CD14-positive monocyte (primary cell): ENCODE data around the gene KIAA0232. TPM values are rescaled to one million over a fixed set of nuclear protein-coding genes. Genes with fewer than 3 reads are reported as not detected.

Experiments used
- DNase-seq, 3 donors: peaks; one replicate each; pipeline ENCODE4 v3.0.0-alpha.2; 2011 to 2022
- H2AFZ ChIP-seq: 2 replicates; pipeline ENCODE4 v1.6.0; 2012; ENCODE audit warnings: mild to moderate bottlenecking, low read depth, low read length, inconsistent platforms; ENCODE audit not compliant: insufficient read depth, poor library complexity, severe bottlenecking
- H3K27ac ChIP-seq, 2 donors: 1 replicate in 1 of 2; 2 replicates in 1 of 2; pipeline ENCODE4 v1.5.1; 2012 to 2013; ENCODE audit warnings: low read length in 2 of 2, control low read depth in 1 of 2, inconsistent platforms in 1 of 2, low read depth in 1 of 2, mild to moderate bottlenecking in 1 of 2
- H3K27me3 ChIP-seq, 2 donors: one replicate each; pipeline versions ENCODE4 v1.6.0 to v1.6.1; 2011 to 2013; ENCODE audit warnings: low read length in 2 of 2; ENCODE audit not compliant: control insufficient read depth in 2 of 2, insufficient read depth in 2 of 2
- H3K36me3 ChIP-seq, 2 donors: replicated peaks in 1 of 2; 1 replicate in 1 of 2; 2 replicates in 1 of 2; pipeline versions ENCODE4 v1.5.1 to v1.6.1; 2012 to 2013; ENCODE audit warnings: low read length in 2 of 2, control low read depth in 1 of 2, inconsistent platforms in 1 of 2, mild to moderate bottlenecking in 1 of 2; ENCODE audit not compliant: insufficient read depth in 2 of 2, control insufficient read depth in 1 of 2
- H3K4me1 ChIP-seq, 2 donors: 1 replicate in 1 of 2; 2 replicates in 1 of 2; pipeline versions ENCODE4 v1.5.1 to v1.6.1; 2012 to 2013; ENCODE audit warnings: low read length in 2 of 2, control low read depth in 1 of 2, inconsistent platforms in 1 of 2, mild to moderate bottlenecking in 1 of 2, moderate library complexity in 1 of 2; ENCODE audit not compliant: insufficient read depth in 2 of 2, control insufficient read depth in 1 of 2
- H3K4me2 ChIP-seq: replicated peaks from 2 replicates; pipeline ENCODE3; 2012; ENCODE audit warnings: low read length, moderate library complexity, mild to moderate bottlenecking; ENCODE audit not compliant: poor library complexity, severe bottlenecking; ENCODE audit errors: extremely low read depth
- H3K4me3 ChIP-seq, 3 experiments: fragments of 200-600 bp in 1 of 3; sonication (generic) in 1 of 3; replicated peaks in 1 of 3; 1 replicate in 2 of 3; 2 replicates in 1 of 3; pipeline ENCODE4 v1.5.1; 2011 to 2013; ENCODE audit warnings: low read length in 3 of 3, mild to moderate bottlenecking in 3 of 3, control low read depth in 2 of 3, low read depth in 2 of 3, inconsistent platforms in 1 of 3, moderate library complexity in 1 of 3
- H3K79me2 ChIP-seq: 2 replicates; pipeline ENCODE4 v1.6.0; 2012; ENCODE audit warnings: mild to moderate bottlenecking, control low read depth, inconsistent platforms, low read length, moderate library complexity; ENCODE audit not compliant: insufficient read depth
- H3K9ac ChIP-seq: 2 replicates; pipeline ENCODE4 v1.6.0; 2017; ENCODE audit warnings: low read length, mild to moderate bottlenecking; ENCODE audit not compliant: insufficient read depth, poor library complexity, severe bottlenecking
- H3K9me3 ChIP-seq, 2 donors: replicated peaks in 1 of 2; 1 replicate in 1 of 2; 2 replicates in 1 of 2; pipeline versions ENCODE4 v1.5.1 to v1.6.1; 2012 to 2013; ENCODE audit warnings: low read length in 2 of 2, control low read depth in 1 of 2; ENCODE audit not compliant: control insufficient read depth in 1 of 2, insufficient read depth in 1 of 2
- H4K20me1 ChIP-seq: 2 replicates; pipeline ENCODE4 v1.6.0; 2012; ENCODE audit warnings: mild to moderate bottlenecking, low read length, control low read depth, moderate library complexity; ENCODE audit not compliant: insufficient read depth
- H3K27ac Mint-ChIP-seq, 7 donors: one replicate each; pipeline ENCODE4 v1.8.0; 2020; ENCODE audit warnings: mild to moderate bottlenecking in 7 of 7, mixed read lengths in 7 of 7, moderate library complexity in 6 of 7, inconsistent platforms in 2 of 7
- H3K27me3 Mint-ChIP-seq, 3 donors: one replicate each; pipeline ENCODE4 v1.8.0; 2021 to 2022; ENCODE audit warnings: low read depth in 3 of 3, mild to moderate bottlenecking in 3 of 3, mixed read lengths in 3 of 3, moderate library complexity in 3 of 3, inconsistent platforms in 1 of 3
- H3K36me3 Mint-ChIP-seq, 2 donors: one replicate each; pipeline ENCODE4 v1.8.0; 2020; ENCODE audit warnings: mixed read lengths in 2 of 2, inconsistent platforms in 1 of 2, mild to moderate bottlenecking in 1 of 2
- H3K4me1 Mint-ChIP-seq: one replicate; pipeline ENCODE4 v1.8.0; 2020; ENCODE audit warnings: mild to moderate bottlenecking, mixed read lengths
- H3K4me3 Mint-ChIP-seq, 2 donors: one replicate each; pipeline ENCODE4 v1.8.0; 2020; ENCODE audit warnings: mild to moderate bottlenecking in 2 of 2, mixed read lengths in 2 of 2, moderate library complexity in 1 of 2
- H3K9me3 Mint-ChIP-seq, 7 donors: one replicate each; pipeline ENCODE4 v1.8.0; 2020 to 2022; ENCODE audit warnings: mixed read lengths in 7 of 7, mild to moderate bottlenecking in 6 of 7, moderate library complexity in 6 of 7, inconsistent platforms in 2 of 7
- CTCF ChIP-seq: fragments of 200-600 bp; IDR thresholded peaks from one replicate; pipeline ENCODE4 v1.8.0; 2022; ENCODE audit warnings: antibody characterized with exemption, mild to moderate bottlenecking
- WGBS: methylation state at CpG from one replicate; pipeline ENCODE4 v1.1.5; 2013; ENCODE audit warnings: missing lambda C conversion rate; ENCODE audit not compliant: insufficient coverage; 5-methylcytosine and 5-hydroxymethylcytosine counted together
- intact Hi-C, 2 donors: fragments of 100-400 bp; cut with micrococcal nuclease; formaldehyde crosslinking; loops; one replicate each; pipeline versions ENCODE4 v1.15.0 to v1.15.1; 2023
- polyA plus RNA-seq, 3 donors: library from polyadenylated mRNA; depleted of rRNA in 1 of 3; unstranded in 2 of 3; stranded (reverse) in 1 of 3; fragments of 300-500 nt in 2 of 3; fragments of >200 nt in 1 of 3; fragmentation: Illumina TruSeq in 2 of 3; gene quantifications; 1 replicate in 2 of 3; 2 replicates in 1 of 3; pipeline ENCODE4 v1.2.3, GENCODE V29; 2012 to 2021

Gene KIAA0232
- polyA plus RNA-seq, 3 donors, result 12.3 to 27.3 (median 20.6) TPM

GRCh38 chr4:6868386-6868785 lies 85.9 kb downstream of the KIAA0232 start:
- Histone ChIP-seq H3K9ac (no peak overlapping the region), H2AFZ (no peak overlapping the region), H3K79me2 (no peaks in the 10 kb centered on the region), H3K4me2 (no peak overlapping the region), H3K36me3 (peaks cover 46 to 76% of the 10 kb centered on the region in 2 donors), H4K20me1 (peaks cover 24% of the 10 kb centered on the region), H3K4me1 (peaks cover 21 to 24% of the 10 kb centered on the region in 2 donors), H3K9me3 (no peaks in the 10 kb centered on the region), H3K4me3 (no peak overlapping the region), H3K27me3 (no peaks in the 10 kb centered on the region), H3K27ac (no peak overlapping the region)
- TF ChIP-seq CTCF, result no peak
- Mint-ChIP-seq H3K4me1 (peaks cover 24% of the 10 kb centered on the region), H3K36me3 (peaks cover 61 to 67% of the 10 kb centered on the region in 2 donors), H3K4me3 (no peak overlapping the region), H3K27me3 (peaks cover 0 to 2% (median 0%) of the 10 kb centered on the region in 3 donors), H3K27ac (peak overlapping the region in 2 of 7 donors; percentile 13 to 55), H3K9me3 (peaks cover 0 to 1% (median 0%) of the 10 kb centered on the region in 7 donors)
- intact Hi-C loops, result loop anchor here (5.0 kb wide), 2 partner anchors 76 to 146 kb away; no protein-coding TSS in a partner anchor
- WGBS, result 97% methylated on average over 5 of the region's 8 CpGs
- DNase-seq, result no peak

- Histone ChIP-seq H3K27me3 (no peaks in the 10 kb centered on the region), H3K4me1 (peaks cover 30 to 37% of the 10 kb centered on the region in 2 donors), H3K4me2 (no peak overlapping the region), H3K9me3 (no peaks in the 10 kb centered on the region), H3K27ac (peak overlapping the region; percentile 37 to 69), H2AFZ (no peak overlapping the region), H3K79me2 (no peaks in the 10 kb centered on the region), H3K4me3 (no peak overlapping the region), H3K36me3 (peaks cover 37 to 74% of the 10 kb centered on the region in 2 donors), H3K9ac (no peak overlapping the region), H4K20me1 (peaks cover 40% of the 10 kb centered on the region)
- peaks cover 0 to 2% (median 0%) of the 10 kb centered on the region in 3 donors for H3K27me3 Mint-ChIP-seq
- H3K4me1 Mint-ChIP-seq, result peaks cover 36% of the 10 kb centered on the region
- H3K36me3 Mint-ChIP-seq, result peaks cover 59 to 62% of the 10 kb centered on the region in 2 donors
- no peak for DNase-seq
- peaks cover 0 to 1% (median 0%) of the 10 kb centered on the region in 7 donors for H3K9me3 Mint-ChIP-seq
- no peak for TF ChIP-seq CTCF
- peak overlapping the region; percentile 4 to 90 (median 81) for H3K27ac Mint-ChIP-seq
- 95% methylated on average over 2 of the region's 2 CpGs for WGBS
- intact Hi-C loops, result loop anchor here (5.0 kb wide), 4 partner anchors 63 to 148 kb away; no protein-coding TSS in a partner anchor
- H3K4me3 Mint-ChIP-seq, result no peak overlapping the region
These were observed 87.4 kb downstream of the KIAA0232 start for GRCh38 chr4:6869944-6870343.
